Panc1 (cell line): ENCODE results near the gene RILPL2.

ENCODE experiments used
- CTCF ChIP-seq: fragments of 450-650 bp; IDR thresholded peaks from 2 replicates; pipeline ENCODE4 v1.5.1; 2017; ENCODE audit warnings: mild to moderate bottlenecking
- POLR2AphosphoS5 ChIP-seq: IDR thresholded peaks from 2 replicates; pipeline ENCODE4 v1.6.1; 2012; ENCODE audit warnings: mild to moderate bottlenecking, low read depth, low read length, moderate library complexity
- REST ChIP-seq, 2 experiments: IDR thresholded peaks; 2 replicates each; pipeline ENCODE4 v1.6.1; 2011 to 2012; ENCODE audit warnings: low read depth in 2 of 2, control low read depth in 1 of 2, low read length in 1 of 2, mild to moderate bottlenecking in 1 of 2, moderate library complexity in 1 of 2; ENCODE audit not compliant: insufficient read depth in 1 of 2
- SIN3A ChIP-seq: IDR thresholded peaks from 2 replicates; pipeline ENCODE4 v1.6.1; 2012; ENCODE audit warnings: low read depth, mild to moderate bottlenecking, low read length, moderate library complexity, borderline replicate concordance; ENCODE audit not compliant: insufficient read depth
- TCF7L2 ChIP-seq: IDR thresholded peaks from 2 replicates; pipeline ENCODE4 v1.6.1; 2011; ENCODE audit warnings: mild to moderate bottlenecking, low read depth, low read length, inconsistent platforms

- TF ChIP-seq CTCF = no peak
- no peak for TF ChIP-seq POLR2AphosphoS5
- TF ChIP-seq SIN3A = no peak
- TF ChIP-seq TCF7L2 = no peak
- no peak for TF ChIP-seq REST (IDR thresholded peaks at IDR 0.05; ENCODE audit: insufficient read depth in 1 of 2, low read depth in 2 of 2, low read length in 1 of 2)
Observed at GRCh38 chr12:123404581-123404980, 31.9 kb downstream of the RILPL2 start.
